Heart left ventricle (tissue), 16 donors: Measurements from ENCODE around the gene ITGB3BP. TPM values are rescaled to one million over a fixed set of nuclear protein-coding genes. Genes with fewer than 3 reads are reported as not detected.

Experiments used
- ATAC-seq, 4 donors: fragments of 200-7000 bp; cut with Tn5 transposase; one replicate each; pipeline ENCODE4 v1.9.1; 2020 to 2022; ENCODE audit warnings: moderate library complexity in 4 of 4, mild to moderate bottlenecking in 3 of 4, moderate number of reproducible peaks in 1 of 4
- DNase-seq, 5 donors: peaks; one replicate each; pipeline ENCODE4 v3.0.0-alpha.2; 2020
- H3K27ac ChIP-seq, 12 donors: fragments of 200-600 bp; sonication (generic) in 4 of 12; one replicate each; pipeline versions ENCODE4 v1.5.0 to v1.8.0; 2016 to 2022; ENCODE audit warnings: mild to moderate bottlenecking in 2 of 12
- H3K27me3 ChIP-seq, 9 donors: fragments of 200-600 bp; sonication (generic) in 2 of 9; one replicate each; pipeline versions ENCODE4 v1.5.1 to v1.8.0; 2016 to 2022; ENCODE audit warnings: mild to moderate bottlenecking in 3 of 9
- H3K36me3 ChIP-seq, 9 donors: fragments of 200-600 bp; sonication (generic) in 2 of 9; one replicate each; pipeline versions ENCODE4 v1.5.0 to v1.8.0; 2018 to 2022; ENCODE audit warnings: mild to moderate bottlenecking in 2 of 9
- H3K4me1 ChIP-seq, 12 donors: fragments of 200-600 bp; sonication (generic) in 4 of 12; one replicate each; pipeline versions ENCODE4 v1.5.0 to v1.8.0; 2016 to 2022; ENCODE audit warnings: mild to moderate bottlenecking in 3 of 12
- H3K4me3 ChIP-seq, 12 donors: fragments of 200-600 bp; sonication (generic) in 4 of 12; one replicate each; pipeline versions ENCODE4 v1.5.0 to v1.8.0; 2017 to 2022; ENCODE audit warnings: mild to moderate bottlenecking in 9 of 12, moderate library complexity in 4 of 12
- H3K9me3 ChIP-seq, 12 donors: fragments of 200-600 bp; sonication (generic) in 4 of 12; one replicate each; pipeline versions ENCODE4 v1.5.0 to v1.8.0; 2016 to 2022; ENCODE audit warnings: mild to moderate bottlenecking in 1 of 12
- POLR2A ChIP-seq, 2 donors: fragments of 450-650 bp; IDR thresholded peaks; one replicate each; pipeline ENCODE4 v1.6.1; 2017; ENCODE audit warnings: antibody characterized with exemption in 2 of 2, mild to moderate bottlenecking in 2 of 2, moderate library complexity in 2 of 2
- WGBS, 4 donors: extraction: QIAGEN DNeasy Blood & Tissue Kit in 2 of 4; methylation state at CpG; one replicate each; pipeline versions ENCODE4 v1.1.5 to v1.1.7; 2013 to 2018; 5-methylcytosine and 5-hydroxymethylcytosine counted together
- intact Hi-C, 10 donors: fragments of 100-400 bp; cut with DNase I; formaldehyde crosslinking; loops; one replicate each; pipeline versions ENCODE4 v1.11.1 to v1.14.2; 2022
- polyA plus RNA-seq, 2 donors: library from polyadenylated mRNA; stranded (reverse); fragments of 200-250 nt; gene quantifications; one replicate each; pipeline ENCODE4 v1.2.3, GENCODE V29; 2013
- total RNA-seq, 9 donors: library from RNA; depleted of rRNA in 2 of 9; stranded (reverse); fragments of >200 nt in 2 of 9; fragmentation: NEBNext Ultra II Directional in 3 of 9; extraction: Animal tissue kit (Norgen Biotek cat#: 25700) in 3 of 9; gene quantifications; one replicate each; pipeline versions ENCODE4 v1.1.0 to v1.2.4, GENCODE V29; 2016 to 2023
- TF ChIP-seq, protein P1 (sequence below), 12 donors: fragments of 200-600 bp; sonication (generic) in 4 of 12; IDR thresholded peaks; one replicate each; pipeline versions ENCODE4 v1.5.0 to v1.8.0; 2018 to 2022; ENCODE audit warnings: antibody characterized with exemption in 12 of 12, mild to moderate bottlenecking in 5 of 12
- donor health status: ischemic (EF 13 %, LVEDD 7.1; RV severe dilation, severe dysfunction).
- donor health status: healthy with polysubstance abuse.
- donor health status: DM: no; HTN: yes; CAD: no.
- donor health status: DM: no; HTN: no; CAD: no.
- donor health status: ischemic (EF 25% LVEDD 6.9; RV normal size, moderate dysfunction).
- donor health status: ischemic (EF 25% LVEDD 5.7; RV mildly dilated, moderate dysfunction).
- donor health status: healthy.
- donor health status: DM: yes; HTN: yes; CAD: no.
- donor health status: ischemic (EF 35%, LVEDD 5.7; RV mildly dilated, moderate dysfunction).
- donor health status: nonischemic (EF 11% LVEDD 7.7; RV severe dilation, severe dysfunction).
- donor health status: DM: yes; HTN: yes; CAD: no.
- donor health status: PGD.
- donor health status: ischemic (EF 29% LVEDD 5.4; RV normal size, mild dysfunction).
- donor health status: nonischemic (EF 23%, LVEDD 6.1; RV moderate dilation, normal function).

ITGB3BP gene
- total and polyA plus RNA-seq, 11 donors: 2.0 to 17.2 (median 6.4) TPM

DNA sequence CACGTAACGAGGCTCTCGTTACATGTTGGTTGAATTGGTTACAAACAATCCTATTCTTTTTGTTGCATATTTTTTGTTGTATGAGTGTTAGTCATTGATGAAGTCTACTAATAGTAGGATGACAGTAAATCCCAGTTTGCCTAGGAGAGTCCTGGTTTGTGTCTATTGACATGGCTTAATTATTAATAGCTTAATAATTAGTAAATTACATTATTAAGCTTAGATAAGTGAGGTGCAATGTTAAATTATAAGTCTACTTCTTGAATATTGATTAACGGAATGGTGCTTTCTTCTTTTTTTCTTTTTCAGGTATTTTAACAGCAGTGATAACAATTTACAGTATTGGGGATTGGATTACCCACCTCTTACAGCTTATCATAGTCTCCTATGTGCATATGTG, 121.1 kb downstream of the ITGB3BP start:
- Histone ChIP-seq H3K9me3 (no peaks in the 10 kb centered on the region), H3K4me1 (no peaks in the 10 kb centered on the region), H3K27ac (no peak overlapping the region), H3K36me3 (peaks cover 0 to 53% (median 39%) of the 10 kb centered on the region in 9 donors), H3K27me3 (no peaks in the 10 kb centered on the region), H3K4me3 (no peak overlapping the region)
- ATAC-seq (no peak), DNase-seq (no peak)
- intact Hi-C loops: no loop called here
- no peak for TF ChIP-seq POLR2A (IDR thresholded peaks at IDR 0.05)
- TF ChIP-seq, protein P1, sequence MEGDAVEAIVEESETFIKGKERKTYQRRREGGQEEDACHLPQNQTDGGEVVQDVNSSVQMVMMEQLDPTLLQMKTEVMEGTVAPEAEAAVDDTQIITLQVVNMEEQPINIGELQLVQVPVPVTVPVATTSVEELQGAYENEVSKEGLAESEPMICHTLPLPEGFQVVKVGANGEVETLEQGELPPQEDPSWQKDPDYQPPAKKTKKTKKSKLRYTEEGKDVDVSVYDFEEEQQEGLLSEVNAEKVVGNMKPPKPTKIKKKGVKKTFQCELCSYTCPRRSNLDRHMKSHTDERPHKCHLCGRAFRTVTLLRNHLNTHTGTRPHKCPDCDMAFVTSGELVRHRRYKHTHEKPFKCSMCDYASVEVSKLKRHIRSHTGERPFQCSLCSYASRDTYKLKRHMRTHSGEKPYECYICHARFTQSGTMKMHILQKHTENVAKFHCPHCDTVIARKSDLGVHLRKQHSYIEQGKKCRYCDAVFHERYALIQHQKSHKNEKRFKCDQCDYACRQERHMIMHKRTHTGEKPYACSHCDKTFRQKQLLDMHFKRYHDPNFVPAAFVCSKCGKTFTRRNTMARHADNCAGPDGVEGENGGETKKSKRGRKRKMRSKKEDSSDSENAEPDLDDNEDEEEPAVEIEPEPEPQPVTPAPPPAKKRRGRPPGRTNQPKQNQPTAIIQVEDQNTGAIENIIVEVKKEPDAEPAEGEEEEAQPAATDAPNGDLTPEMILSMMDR (IDR thresholded peaks at IDR 0.05): no peak
- WGBS, 4 donors: 73 to 98% (median 74%) methylated on average over 4 of the region's 4 CpGs

Other genes with a start within 250 kb of the ITGB3BP start
- gene FOXD3, start 200.7 kb downstream of the ITGB3BP start, total RNA-seq: under 1 TPM in 8 of 9 donors, not detected in 1; 0.12 to 0.81 (median 0.34) TPM
- under 1 TPM; 0.03 to 0.19 TPM for gene FOXD3, start 200.7 kb downstream of the ITGB3BP start, polyA plus RNA-seq
- gene ALG6, start 155.6 kb downstream of the ITGB3BP start, total RNA-seq: 1 to 10 TPM; 3.0 to 7.4 (median 3.9) TPM
- 1 to 10 TPM; 6.0 to 7.6 TPM for gene ALG6, start 155.6 kb downstream of the ITGB3BP start, polyA plus RNA-seq
- gene EFCAB7, start 300 bp upstream of the ITGB3BP start, total RNA-seq: 10 to 100 TPM in 2 of 9 donors, 1 to 10 TPM in 7; 3.4 to 10.7 (median 7.9) TPM
- 1 to 10 TPM; 3.2 to 5.4 TPM for gene EFCAB7, start 300 bp upstream of the ITGB3BP start, polyA plus RNA-seq
- 100 to 1,000 TPM; 180 to 419 (median 269) TPM for gene PGM1, start 70.2 kb upstream of the ITGB3BP start, total RNA-seq
- gene PGM1, start 70.2 kb upstream of the ITGB3BP start, polyA plus RNA-seq: 100 to 1,000 TPM in 1 of 2 donors, 10 to 100 TPM in 1; 51.4 to 119 TPM